Kidney (tissue), 14 donors: Measurements from ENCODE around the gene ZGLP1. TPM values are rescaled to one million over a fixed set of nuclear protein-coding genes. Genes with fewer than 3 reads are reported as not detected.
"Not testable (repeated sequence)": the region's sequence is repeated elsewhere in the genome, so short reads cannot be mapped to it uniquely, and the experiment has no call there.

Experiments used
- DNase-seq, 5 donors: peaks; one replicate each; pipeline ENCODE4 v3.0.0-alpha.2; 2013 to 2020
- FAIRE-seq: peaks from 2 replicates; lab custom pipeline; 2012; peaks lifted over from hg19 to GRCh38; lab: Jason Lieb, UNC
- H3K27ac ChIP-seq, 2 donors: one replicate each; pipeline ENCODE4 v1.7.0; 2013; ENCODE audit warnings: low read depth in 2 of 2, low read length in 2 of 2, inconsistent platforms in 1 of 2
- H3K27me3 ChIP-seq: one replicate; pipeline ENCODE4 v1.7.1; 2013; ENCODE audit warnings: low read length, inconsistent platforms; ENCODE audit not compliant: control insufficient read depth, insufficient read depth
- H3K36me3 ChIP-seq, 3 donors: one replicate each; pipeline versions ENCODE4 v1.7.0 to v1.7.1; 2013; ENCODE audit warnings: low read length in 3 of 3, control low read depth in 1 of 3, inconsistent platforms in 1 of 3; ENCODE audit not compliant: insufficient read depth in 3 of 3, control insufficient read depth in 2 of 3
- H3K4me1 ChIP-seq, 3 donors: one replicate each; pipeline versions ENCODE4 v1.7.0 to v1.7.1; 2013; ENCODE audit warnings: low read length in 3 of 3, inconsistent platforms in 1 of 3, low read depth in 1 of 3; ENCODE audit not compliant: control insufficient read depth in 2 of 3, insufficient read depth in 2 of 3
- H3K4me3 ChIP-seq, 3 donors: one replicate each; pipeline versions ENCODE4 v1.7.0 to v1.8.1; 2013; ENCODE audit warnings: low read length in 3 of 3, control low read depth in 1 of 3, inconsistent platforms in 1 of 3
- H3K9ac ChIP-seq, 3 donors: one replicate each; pipeline versions ENCODE4 v1.7.0 to v1.7.1; 2013; ENCODE audit warnings: low read length in 3 of 3, control low read depth in 1 of 3, inconsistent platforms in 1 of 3
- H3K9me3 ChIP-seq, 3 donors: one replicate each; pipeline versions ENCODE4 v1.7.0 to v1.7.1; 2013; ENCODE audit warnings: low read length in 3 of 3, control low read depth in 1 of 3, inconsistent platforms in 1 of 3; ENCODE audit not compliant: control insufficient read depth in 2 of 3, insufficient read depth in 1 of 3
- CTCF ChIP-seq: IDR thresholded peaks from 3 replicates; pipeline ENCODE4 v1.5.1; 2012; ENCODE audit warnings: mild to moderate bottlenecking, moderate library complexity, borderline replicate concordance; ENCODE audit not compliant: insufficient read depth; ENCODE audit errors: extremely low read depth
- intact Hi-C: fragments of 100-400 bp; cut with DNase I; formaldehyde crosslinking; loops from one replicate; pipeline ENCODE4 v1.11.1; 2022
- polyA plus RNA-seq: library from polyadenylated mRNA; stranded (reverse); fragments of 350-450 nt; fragmentation: Illumina TruSeq; extraction: RNeasy Lipid Tissue Mini Kit (QIAGEN cat#74804); gene quantifications from one replicate; pipeline ENCODE4 v1.2.3, GENCODE V29; 2014; ENCODE audit warnings: low read depth, low replicate concordance; ENCODE audit not compliant: insufficient read depth
- total RNA-seq: library from RNA; stranded (reverse); fragmentation: NEBNext Ultra II Directional; extraction: Animal tissue kit (Norgen Biotek cat#: 25700); gene quantifications from one replicate; pipeline ENCODE4 v1.2.1, GENCODE V29; 2021
- donor health status: control.
- donor health status: control.
- donor health status: control.
- donor health status: control.
- donor health status: control.
- donor health status: DM: yes; HTN: yes; CAD: no.
- donor health status: Normal renal cell carcinoma (clear cell type).

ZGLP1 gene
- total and polyA plus RNA-seq, 2 donors from 2014 or later = 4.6 to 5.5 TPM

- FAIRE-seq (no peak), DNase-seq (no peak)
- no peak for TF ChIP-seq CTCF
- H3K27ac ChIP-seq = no peak overlapping the region
- H3K9ac ChIP-seq = no peak overlapping the region
- peaks cover 0 to 3% (median 0%) of the 10 kb centered on the region in 3 donors for H3K36me3 ChIP-seq
- peaks cover 16% of the 10 kb centered on the region for H3K27me3 ChIP-seq
- intact Hi-C loops = no loop called here
- no peak overlapping the region for H3K4me3 ChIP-seq
- H3K4me1 ChIP-seq = peaks cover 0 to 7% (median 4%) of the 10 kb centered on the region in 3 donors
- no peaks in the 10 kb centered on the region for H3K9me3 ChIP-seq
Measured at GRCh38 chr19:10284960-10285278, 24.7 kb downstream of the ZGLP1 start.

DNA sequence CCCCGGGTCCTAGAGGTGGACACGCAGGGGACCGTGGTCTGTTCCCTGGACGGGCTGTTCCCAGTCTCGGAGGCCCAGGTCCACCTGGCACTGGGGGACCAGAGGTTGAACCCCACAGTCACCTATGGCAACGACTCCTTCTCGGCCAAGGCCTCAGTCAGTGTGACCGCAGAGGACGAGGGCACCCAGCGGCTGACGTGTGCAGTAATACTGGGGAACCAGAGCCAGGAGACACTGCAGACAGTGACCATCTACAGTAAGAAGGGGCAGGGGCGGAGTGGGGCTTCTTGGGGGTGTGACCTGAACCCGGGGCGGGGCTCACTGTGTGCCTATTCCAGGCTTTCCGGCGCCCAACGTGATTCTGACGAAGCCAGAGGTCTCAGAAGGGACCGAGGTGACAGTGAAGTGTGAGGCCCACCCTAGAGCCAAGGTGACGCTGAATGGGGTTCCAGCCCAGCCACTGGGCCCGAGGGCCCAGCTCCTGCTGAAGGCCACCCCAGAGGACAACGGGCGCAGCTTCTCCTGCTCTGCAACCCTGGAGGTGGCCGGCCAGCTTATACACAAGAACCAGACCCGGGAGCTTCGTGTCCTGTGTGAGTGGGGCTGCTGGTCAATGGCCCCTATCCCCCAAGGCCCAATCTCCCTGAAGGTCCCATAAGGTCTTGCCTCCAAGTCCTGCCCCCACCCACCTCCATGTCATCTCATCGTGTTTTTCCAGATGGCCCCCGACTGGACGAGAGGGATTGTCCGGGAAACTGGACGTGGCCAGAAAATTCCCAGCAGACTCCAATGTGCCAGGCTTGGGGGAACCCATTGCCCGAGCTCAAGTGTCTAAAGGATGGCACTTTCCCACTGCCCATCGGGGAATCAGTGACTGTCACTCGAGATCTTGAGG is 25.3 kb downstream of the ZGLP1 start:
- DNase-seq = peak in 1 of 5 donors; percentile 70
- peaks cover 0 to 3% (median 0%) of the 10 kb centered on the region in 3 donors for H3K36me3 ChIP-seq
- peaks cover 14% of the 10 kb centered on the region for H3K27me3 ChIP-seq
- no peaks in the 10 kb centered on the region for H3K9me3 ChIP-seq
- intact Hi-C loops = no loop called here
- TF ChIP-seq CTCF = no peak
- no peak for FAIRE-seq
- H3K9ac ChIP-seq = no peak overlapping the region
- H3K4me1 ChIP-seq = peaks cover 0 to 7% (median 4%) of the 10 kb centered on the region in 3 donors
- H3K27ac ChIP-seq = no peak overlapping the region
- H3K4me3 ChIP-seq = no peak overlapping the region

DNA sequence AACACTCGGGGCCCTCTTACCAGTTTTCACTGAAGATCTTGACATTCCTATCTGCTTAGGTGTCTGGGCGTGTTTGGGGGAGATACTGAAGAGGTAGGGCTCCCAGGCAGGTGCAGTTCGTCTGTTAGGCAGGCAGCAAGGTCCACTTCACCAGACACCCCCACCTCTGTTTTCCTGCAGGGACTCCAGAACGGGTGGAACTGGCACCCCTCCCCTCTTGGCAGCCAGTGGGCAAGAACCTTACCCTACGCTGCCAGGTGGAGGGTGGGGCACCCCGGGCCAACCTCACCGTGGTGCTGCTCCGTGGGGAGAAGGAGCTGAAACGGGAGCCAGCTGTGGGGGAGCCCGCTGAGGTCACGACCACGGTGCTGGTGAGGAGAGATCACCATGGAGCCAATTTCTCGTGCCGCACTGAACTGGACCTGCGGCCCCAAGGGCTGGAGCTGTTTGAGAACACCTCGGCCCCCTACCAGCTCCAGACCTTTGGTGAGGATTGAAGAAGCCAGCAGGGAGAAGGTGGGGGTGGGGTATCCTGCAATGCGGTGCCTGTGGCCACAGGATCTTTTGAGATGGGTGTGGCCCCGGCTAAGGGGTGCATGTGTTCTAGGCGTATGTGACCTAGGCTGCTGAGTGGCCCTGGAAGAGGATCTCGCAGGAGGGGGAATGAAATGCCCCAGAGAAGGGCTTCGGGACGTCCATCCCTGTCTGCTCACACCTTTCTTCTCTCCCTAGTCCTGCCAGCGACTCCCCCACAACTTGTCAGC is 26.1 kb downstream of the ZGLP1 start:
- Histone ChIP-seq H3K27me3 (peaks cover 8% of the 10 kb centered on the region), H3K9me3 (no peaks in the 10 kb centered on the region), H3K36me3 (peaks cover 0 to 3% (median 0%) of the 10 kb centered on the region in 3 donors), H3K9ac (no peak overlapping the region), H3K27ac (no peak overlapping the region), H3K4me3 (no peak overlapping the region), H3K4me1 (peaks cover 0 to 4% (median 2%) of the 10 kb centered on the region in 3 donors)
- DNase-seq (peak in 1 of 5 donors; percentile 72), FAIRE-seq (no peak)
- intact Hi-C loops = no loop called here
- no peak for TF ChIP-seq CTCF

DNA sequence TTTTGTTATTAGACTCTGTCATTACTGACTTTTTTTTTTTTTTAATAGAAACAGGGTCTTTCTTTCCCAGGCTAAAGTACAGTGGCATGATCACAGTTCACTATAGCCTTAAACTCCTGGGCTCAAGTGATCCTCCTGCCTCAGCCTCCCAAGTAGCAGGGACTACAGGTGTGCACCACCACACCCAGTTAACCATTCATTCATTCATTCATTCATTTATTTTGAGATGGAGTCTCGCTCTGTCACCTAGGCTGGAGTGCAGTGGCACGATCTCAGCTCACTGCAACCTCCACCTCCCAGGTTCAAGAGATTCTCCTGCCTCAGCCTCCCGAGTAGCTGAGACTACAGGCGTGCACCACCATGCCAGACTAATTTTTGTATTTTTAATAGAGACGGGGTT is 27.6 kb downstream of the ZGLP1 start:
- DNase-seq, H3K4me3 ChIP-seq, H3K27ac ChIP-seq, intact Hi-C loops, H3K36me3 ChIP-seq, H3K9ac ChIP-seq, H3K27me3 ChIP-seq, H3K4me1 ChIP-seq, H3K9me3 ChIP-seq, FAIRE-seq: not testable (repeated sequence)
